K562 (cell line): ENCODE results near the gene MYL12A. TPM values are rescaled to one million over a fixed set of nuclear protein-coding genes. Genes with fewer than 3 reads are reported as not detected.

Experiments used
- ATAC-seq: fragments of 200-7000 bp; cut with Tn5 transposase; 3 replicates; pipeline ENCODE4 v1.9.1; 2020; ENCODE audit warnings: moderate library complexity
- BruUV-seq: library from RNA; stranded (reverse); fragments of 400-500 nt; replicated peaks from 2 replicates; lab custom pipeline; 2021; lab: Mats Ljungman, UMichigan
- CTCF ChIA-PET: fragments of 300-600 bp; formaldehyde crosslinking; extraction: SDS; loops from one replicate; lab custom pipeline; 2021; ENCODE audit warnings: low intra/inter-chr PET ratio; lab: Yijun Ruan, JAX
- POLR2A ChIA-PET: fragments of 300-600, 350-650 bp; sonication (Branson Sonifier 250); formaldehyde crosslinking; extraction: SDS; loops from one replicate; lab custom pipeline; 2021; ENCODE audit warnings: antibody characterized with exemption, inconsistent platforms; lab: Yijun Ruan, JAX
- DNase-seq, 4 experiments: peaks; one replicate each; pipeline versions ENCODE4 v3.0.0 to v3.0.0-alpha.2; 2011 to 2018; ENCODE audit warnings: low spot score in 3 of 4, mixed read lengths in 3 of 4; ENCODE audit errors: extremely low read depth in 1 of 4
- FAIRE-seq: peaks from 2 replicates; lab custom pipeline; 2011; peaks lifted over from hg19 to GRCh38; lab: Jason Lieb, UNC
- H2AFZ ChIP-seq: 2 replicates; pipeline ENCODE4 v1.6.0; 2011; ENCODE audit warnings: low read depth, low read length, control low read depth, inconsistent platforms
- H3K27ac ChIP-seq: fragments of 200-600 bp; 3 replicates; pipeline ENCODE4 v1.8.0; 2011; ENCODE audit warnings: low read depth, mild to moderate bottlenecking, control low read depth, inconsistent platforms, low read length, moderate library complexity, mixed read lengths; ENCODE audit errors: extremely low read depth
- H3K27me3 ChIP-seq, 2 experiments: fragments of 300-600 bp in 1 of 2; 2 replicates in 1 of 2; 3 replicates in 1 of 2; pipeline versions ENCODE4 v1.6.0 to v1.8.0; 2011; ENCODE audit warnings: inconsistent platforms in 2 of 2, low read length in 2 of 2, mild to moderate bottlenecking in 1 of 2, mixed read lengths in 1 of 2, moderate library complexity in 1 of 2; ENCODE audit not compliant: control insufficient read depth in 2 of 2, insufficient read depth in 2 of 2
- H3K36me3 ChIP-seq: fragments of 300-600 bp; 3 replicates; pipeline ENCODE4 v1.8.0; 2011; ENCODE audit warnings: mild to moderate bottlenecking, low read length, inconsistent platforms; ENCODE audit not compliant: control insufficient read depth, insufficient read depth
- H3K4me1 ChIP-seq, 2 experiments: fragments of 200-600 bp in 1 of 2; replicated peaks in 1 of 2; 2 replicates in 1 of 2; 3 replicates in 1 of 2; pipeline versions ENCODE4 v1.5.1 to v1.8.0; 2011; ENCODE audit warnings: inconsistent platforms in 2 of 2, low read length in 2 of 2, mild to moderate bottlenecking in 1 of 2, mixed read lengths in 1 of 2, moderate library complexity in 1 of 2; ENCODE audit not compliant: control insufficient read depth in 2 of 2, insufficient read depth in 2 of 2
- H3K4me2 ChIP-seq: 2 replicates; pipeline ENCODE4 v1.6.1; 2011; ENCODE audit warnings: low read length, control low read depth, inconsistent platforms, mixed read lengths; ENCODE audit not compliant: insufficient read depth
- H3K4me3 ChIP-seq: fragments of 200-600 bp; sonication (generic), shearing (Covaris generic); 2 replicates; pipeline ENCODE4 v1.5.1; 2016; ENCODE audit warnings: control low read depth, inconsistent platforms
- H3K79me2 ChIP-seq: fragments of 200-600 bp; 3 replicates; pipeline ENCODE4 v1.8.0; 2011; ENCODE audit warnings: low read length, inconsistent platforms; ENCODE audit not compliant: control insufficient read depth, insufficient read depth
- H3K9ac ChIP-seq, 2 experiments: 2 replicates each; pipeline versions ENCODE4 v1.6.0 to v1.6.1; 2011; ENCODE audit warnings: low read depth in 2 of 2, low read length in 2 of 2, control low read depth in 1 of 2, inconsistent platforms in 1 of 2, mild to moderate bottlenecking in 1 of 2, mixed read lengths in 1 of 2; ENCODE audit not compliant: insufficient read depth in 1 of 2
- H3K9me1 ChIP-seq: one replicate; pipeline ENCODE4 v1.6.0; 2011; ENCODE audit warnings: inconsistent platforms, mild to moderate bottlenecking, low read length, moderate library complexity; ENCODE audit not compliant: control insufficient read depth, insufficient read depth
- H3K9me3 ChIP-seq: replicated peaks from 2 replicates; pipeline ENCODE4 v1.5.1; 2011; ENCODE audit warnings: low read depth, low read length, inconsistent platforms; ENCODE audit not compliant: control insufficient read depth, insufficient read depth
- H4K20me1 ChIP-seq: replicated peaks from 2 replicates; pipeline ENCODE4 v1.6.1; 2011; ENCODE audit warnings: low read length, inconsistent platforms, mixed read lengths; ENCODE audit not compliant: control insufficient read depth, insufficient read depth
- CHAMP1 ChIP-seq: fragments of 450-650 bp; IDR thresholded peaks from 2 replicates; pipeline ENCODE4 v1.6.1; 2016; ENCODE audit warnings: mild to moderate bottlenecking
- MAFK ChIP-seq: IDR thresholded peaks from 2 replicates; pipeline ENCODE4 v1.6.1; 2011; ENCODE audit warnings: low read length, improper control_type of control experiment
- MLLT1 ChIP-seq, 2 experiments: fragments of 450-650 bp; IDR thresholded peaks; 2 replicates each; pipeline ENCODE4 v1.6.1; 2016
- PHB ChIP-seq: fragments of 250-450 bp; sonication (Bioruptor Pico); IDR thresholded peaks from 2 replicates; pipeline ENCODE4 v1.5.0; 2021
- STAT5A ChIP-seq: IDR thresholded peaks from 2 replicates; pipeline ENCODE4 v1.6.1; 2012; ENCODE audit warnings: low read length, inconsistent platforms, borderline replicate concordance
- ZBTB8A ChIP-seq: fragments of 450-650 bp; IDR thresholded peaks from 2 replicates; pipeline ENCODE4 v1.6.1; 2018; ENCODE audit warnings: mild to moderate bottlenecking, moderate library complexity; ENCODE audit not compliant: partially characterized antibody
- ZNF212 ChIP-seq: fragments of 450-650 bp; formaldehyde crosslinking; IDR thresholded peaks from 2 replicates; pipeline ENCODE4 v1.4.0; 2020; ENCODE audit warnings: mild to moderate bottlenecking
- ZSCAN32 ChIP-seq: fragments of 450-650 bp; formaldehyde crosslinking; IDR thresholded peaks from 2 replicates; pipeline ENCODE4 v1.4.0; 2020; ENCODE audit warnings: mild to moderate bottlenecking, moderate library complexity
- WGBS: fragments of 100-300 bp; shearing (Covaris generic); methylation state at CpG from one replicate; pipeline ENCODE4 v1.1.6; 2016; ENCODE audit warnings: low coverage, mixed read lengths; ENCODE audit not compliant: insufficient coverage; ENCODE audit errors: missing lambda C conversion rate; 5-methylcytosine and 5-hydroxymethylcytosine counted together
- in situ Hi-C: fragments of 300-500 bp; cut with MboI; formaldehyde crosslinking; loops from 4 replicates; pipeline ENCODE4 v1.15.0; 2018; ENCODE audit warnings: inconsistent platforms, mixed read lengths
- intact Hi-C: fragments of 100-400 bp; cut with micrococcal nuclease; formaldehyde crosslinking; loops from 2 replicates; pipeline ENCODE4 v1.14.2; 2022
- polyA plus RNA-seq, 8 experiments: library from polyadenylated mRNA; depleted of rRNA in 4 of 8; stranded (reverse) in 5 of 8; unstranded in 3 of 8; fragments of >200 nt; fragmentation: Nextera tagmentation in 2 of 8; fragmentation: Illumina TruSeq in 1 of 8; extraction: Ambion mirVana in 2 of 8; extraction: Trizol in 1 of 8; gene quantifications; 2 replicates each; pipeline versions ENCODE4 v1.2.1 to v1.2.3, GENCODE V29; 2011 to 2014; ENCODE audit warnings: inconsistent platforms in 1 of 8, missing spikeins in 1 of 8
- total RNA-seq, 7 experiments: library from RNA; depleted of rRNA in 6 of 7; stranded (reverse); fragments of >200 nt in 6 of 7; fragmentation: Illumina TruSeq in 2 of 7; extraction: Trizol in 2 of 7; gene quantifications; 2 replicates each; pipeline versions ENCODE4 v1.2.1 to v1.2.3, GENCODE V29; 2011 to 2021; ENCODE audit warnings: low replicate concordance in 1 of 7

MYL12A gene
- total and polyA plus RNA-seq, 9 of the 15 experiments (the other 6 are each of a cell fraction or from before 2014, with no cell fraction given): 308 to 1,031 (median 559) TPM

DNA sequence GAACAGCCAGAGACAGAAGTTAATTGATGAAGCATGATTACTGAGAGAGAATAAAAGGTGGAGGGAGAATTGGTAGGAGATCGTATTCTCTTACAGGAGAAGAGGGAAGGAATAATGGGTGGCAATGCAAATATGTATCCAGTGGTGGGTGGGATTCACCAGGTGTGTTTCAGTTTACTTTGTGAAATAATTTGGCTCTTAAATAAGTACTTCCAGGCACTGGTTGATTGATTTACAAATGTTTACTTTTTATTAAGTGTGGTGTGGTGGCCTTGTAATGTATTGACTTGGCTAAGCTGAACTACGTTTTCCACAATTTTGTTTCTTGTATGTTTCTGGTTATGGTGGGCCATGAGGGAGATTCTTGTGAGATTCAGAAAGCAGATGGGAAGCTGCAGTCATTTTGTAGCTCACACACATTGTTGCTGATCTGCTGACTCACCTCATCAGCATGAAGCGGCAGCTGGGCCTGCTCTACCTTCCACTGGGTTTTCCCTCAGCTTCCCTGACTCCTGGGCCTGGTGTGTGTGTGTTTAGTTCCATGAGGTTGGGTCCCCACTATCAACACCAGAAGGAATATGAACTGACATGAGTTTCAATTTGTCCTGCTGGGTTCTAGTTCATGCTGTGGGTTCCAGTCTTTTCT is 47.0 kb downstream of the MYL12A start (continued):
- peak; percentile 68; the same call in 1 of the 2 replicates for TF ChIP-seq MAFK
- no peak for TF ChIP-seq ZNF212
- no peak for TF ChIP-seq MLLT1 (IDR thresholded peaks at IDR 0.05)

DNA sequence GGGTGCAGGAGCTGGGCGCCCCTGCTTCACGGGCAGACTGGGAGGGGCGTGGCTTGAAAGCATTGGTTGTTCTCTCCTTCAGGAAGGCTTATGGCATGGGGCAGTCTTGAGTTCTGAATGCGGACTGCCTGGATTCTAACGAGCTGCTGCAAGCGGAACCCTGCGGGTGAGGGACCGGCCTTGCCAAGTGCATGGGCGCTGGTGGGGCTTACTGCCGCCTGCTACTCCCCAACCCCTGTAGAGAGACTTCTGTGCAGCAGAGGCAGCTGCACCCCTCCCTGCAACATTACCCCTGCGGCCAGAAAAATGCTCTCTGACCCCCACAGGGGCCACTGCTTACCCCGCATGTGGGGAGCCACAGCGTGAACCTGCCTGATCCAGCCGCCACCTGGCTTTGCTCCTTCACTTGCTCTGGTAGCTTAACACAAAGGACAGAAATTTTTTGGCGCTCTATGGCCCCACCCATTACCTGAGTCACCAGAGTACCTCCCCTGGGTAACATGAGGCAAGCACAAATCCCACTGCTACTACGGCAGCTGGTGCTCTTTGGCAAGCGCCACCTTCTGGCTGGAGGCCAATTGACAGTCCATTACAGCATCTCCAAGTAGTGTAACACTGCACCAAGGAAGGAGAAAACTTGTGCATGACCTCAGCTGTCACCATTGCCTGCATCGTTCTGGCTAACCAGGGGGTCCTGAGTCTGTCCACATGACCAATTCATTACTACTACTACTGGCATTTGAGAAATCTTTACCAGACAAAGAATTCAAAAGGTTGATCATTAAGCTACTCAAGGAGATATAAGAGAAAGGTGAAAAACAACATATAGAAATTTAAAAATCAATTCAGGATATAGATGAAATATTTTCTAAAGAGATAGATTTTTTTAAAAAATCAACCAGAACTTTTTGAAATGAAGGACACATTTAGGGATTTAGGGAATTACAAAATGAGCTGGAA is 49.7 kb downstream of the MYL12A start:
- WGBS: 34% methylated on average over 18 of the region's 18 CpGs
- peak overlapping the region; percentile 84 for H3K4me2 ChIP-seq
- no peaks in the 10 kb centered on the region for H4K20me1 ChIP-seq
- no peaks in the 10 kb centered on the region for H3K9me1 ChIP-seq
- no peaks in the 10 kb centered on the region for H3K27me3 ChIP-seq
- peak overlapping the region; percentile 54 for H3K27ac ChIP-seq
- H3K4me3 ChIP-seq: peak overlapping the region; percentile 57
- peaks cover 8 to 21% of the 10 kb centered on the region in 2 experiments; a peak in 4 of 5 replicates for H3K4me1 ChIP-seq
- BruUV-seq: TSS peak; percentile 91
- H3K79me2 ChIP-seq: peaks cover 6% of the 10 kb centered on the region; the same call in 1 of the 3 replicates
- H3K9me3 ChIP-seq: no peaks in the 10 kb centered on the region
- FAIRE-seq: peak; percentile 96
- no peaks in the 10 kb centered on the region for H3K36me3 ChIP-seq
- peak; percentile 95 for ATAC-seq
- intact Hi-C loops (no loop called here), in situ Hi-C loops (no loop called here)
- ChIA-PET CTCF (interaction anchor here (1.5 kb wide), 1 partner anchor 158 kb away, joined by 5 read pairs; no protein-coding TSS in a partner anchor), POLR2A (interaction anchor here (0.8 to 2.4 kb wide), 16 partner anchors 9 to 629 kb away, joined by 3 to 14 read pairs (median 4); no protein-coding TSS in a partner anchor)
- peak overlapping the region; percentile 74 to 89 for H3K9ac ChIP-seq
- peak overlapping the region; percentile 86 for H2AFZ ChIP-seq
- peak; percentile 71 to 93 (median 74) for DNase-seq
- TF ChIP-seq STAT5A: 0 out of 2 replicates have a peak, but pooled peaks have one; percentile 24
- no peak for TF ChIP-seq ZSCAN32 (CRISPR knock-in tag)
- TF ChIP-seq PHB (CRISPR knock-in tag): no peak
- TF ChIP-seq ZBTB8A: no peak
- peak; percentile 99 for TF ChIP-seq CHAMP1
